Measurements from ENCODE around the gene TMEFF2.

Gene TMEFF2

DNA sequence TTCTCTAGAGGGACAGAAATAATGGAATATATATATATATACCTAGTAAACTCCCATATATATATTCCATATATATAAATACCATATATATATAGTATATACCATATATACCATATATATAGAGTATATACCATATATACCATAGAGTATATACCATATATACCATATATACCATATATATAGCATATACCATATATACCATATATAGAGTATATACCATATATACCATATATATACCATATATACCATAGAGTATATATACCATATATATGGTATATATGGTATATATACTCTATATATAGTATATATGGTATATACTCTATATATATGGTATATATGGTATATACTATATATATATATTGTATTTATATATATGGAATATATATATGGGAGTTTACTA, 285.9 kb downstream of the TMEFF2 start:
- TF ChIP-seq GATA3 (IDR thresholded peaks at IDR 0.05; ENCODE audit: low read depth, low read length), result no peak
- no peak for TF ChIP-seq GATA2 (IDR thresholded peaks at IDR 0.05; ENCODE audit: low read depth, low read length)

- TF ChIP-seq GATA2 (IDR thresholded peaks at IDR 0.05; ENCODE audit: low read depth, low read length), result no peak
- no peak for TF ChIP-seq GATA3 (IDR thresholded peaks at IDR 0.05; ENCODE audit: low read depth, low read length)
Measured at GRCh38 chr2:191907545-191907944, 287.2 kb downstream of the TMEFF2 start.

- no peak for TF ChIP-seq GATA2 (IDR thresholded peaks at IDR 0.05; ENCODE audit: low read depth, low read length)
- TF ChIP-seq GATA3 (IDR thresholded peaks at IDR 0.05; ENCODE audit: low read depth, low read length), result no peak
Measured at GRCh38 chr2:191907091-191907490, 287.6 kb downstream of the TMEFF2 start.

DNA sequence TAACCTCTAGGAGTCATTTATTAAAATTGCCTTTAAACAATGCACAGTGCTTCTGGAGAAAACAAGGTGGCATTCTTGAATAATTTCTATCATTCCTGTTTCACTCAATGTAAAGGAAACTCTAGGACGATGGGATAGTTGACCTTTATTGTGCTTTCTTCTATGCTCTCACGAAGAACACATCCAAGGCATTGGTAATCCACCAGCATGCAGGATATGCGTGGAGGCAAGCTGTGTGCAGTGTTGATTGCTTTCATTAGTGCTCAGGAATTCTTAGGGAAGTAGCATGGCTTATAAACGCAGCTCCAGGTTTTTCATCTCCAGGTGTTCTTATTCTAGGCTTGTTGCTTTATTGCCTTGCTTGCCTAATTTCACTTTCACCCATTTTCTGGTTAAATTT, 289.4 kb downstream of the TMEFF2 start:
- TF ChIP-seq GATA3 (IDR thresholded peaks at IDR 0.05; ENCODE audit: low read depth, low read length) (no peak), GATA2 (IDR thresholded peaks at IDR 0.05; ENCODE audit: low read depth, low read length) (no peak)

DNA sequence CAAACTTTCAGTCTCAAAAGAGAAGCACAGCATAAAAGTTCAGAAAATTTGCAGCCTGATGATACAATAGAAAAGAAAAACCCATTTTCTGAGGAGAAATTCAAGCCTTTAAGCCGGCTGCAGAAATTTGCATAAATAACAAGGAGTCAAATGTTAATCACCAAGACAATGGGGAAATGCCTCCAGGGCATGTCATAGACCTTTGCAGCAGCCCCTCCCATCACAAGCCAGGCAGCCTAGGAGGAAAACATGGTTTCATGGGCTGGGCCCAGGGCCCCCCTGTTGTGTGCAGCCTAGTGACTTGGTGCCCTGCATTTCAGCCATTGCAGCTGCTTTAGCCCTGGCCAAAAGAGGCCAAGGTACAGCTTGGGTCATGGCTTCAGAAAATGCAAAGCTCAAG, 293.7 kb downstream of the TMEFF2 start:
- TF ChIP-seq GATA3 (IDR thresholded peaks at IDR 0.05; ENCODE audit: low read depth, low read length) (no peak), GATA2 (IDR thresholded peaks at IDR 0.05; ENCODE audit: low read depth, low read length) (no peak)

DNA sequence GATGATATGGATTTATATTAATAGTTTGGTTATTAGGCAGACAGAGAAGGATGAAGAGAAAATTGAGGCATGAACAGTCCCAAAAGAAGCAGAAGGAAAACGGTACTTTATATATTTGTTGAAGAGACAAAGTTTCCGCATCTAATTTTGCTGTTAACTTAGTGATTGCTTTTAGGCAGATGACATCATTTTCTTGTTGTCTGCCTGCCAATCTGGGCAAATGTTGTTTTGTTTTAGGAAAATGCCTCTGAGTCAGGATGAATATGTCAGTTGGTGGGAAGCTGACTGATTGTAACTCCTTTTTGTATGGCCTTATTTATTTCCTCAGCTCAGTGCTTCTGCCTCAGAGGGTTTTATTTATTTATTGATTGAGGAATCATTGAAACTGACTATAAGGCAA, 295.3 kb downstream of the TMEFF2 start:
- TF ChIP-seq GATA3 (IDR thresholded peaks at IDR 0.05; ENCODE audit: low read depth, low read length), result no peak

All from SH-SY5Y (cell line).